DOHH2 (cell line): Measurements from ENCODE around the gene UNG.

Experiments used
- CTCF ChIP-seq: fragments of 200-600 bp; sonication (generic); IDR thresholded peaks from one replicate; pipeline ENCODE4 v1.5.1; 2014; ENCODE audit warnings: antibody characterized with exemption, mild to moderate bottlenecking, low read depth, low read length; ENCODE audit not compliant: poor library complexity, severe bottlenecking
- EZH2phosphoT487 ChIP-seq: fragments of 200-600 bp; sonication (generic); IDR thresholded peaks from 2 replicates; pipeline ENCODE4 v1.6.1; 2017; ENCODE audit warnings: borderline replicate concordance, mild to moderate bottlenecking, antibody characterized with exemption, low read length, moderate library complexity, mixed read lengths

DNA sequence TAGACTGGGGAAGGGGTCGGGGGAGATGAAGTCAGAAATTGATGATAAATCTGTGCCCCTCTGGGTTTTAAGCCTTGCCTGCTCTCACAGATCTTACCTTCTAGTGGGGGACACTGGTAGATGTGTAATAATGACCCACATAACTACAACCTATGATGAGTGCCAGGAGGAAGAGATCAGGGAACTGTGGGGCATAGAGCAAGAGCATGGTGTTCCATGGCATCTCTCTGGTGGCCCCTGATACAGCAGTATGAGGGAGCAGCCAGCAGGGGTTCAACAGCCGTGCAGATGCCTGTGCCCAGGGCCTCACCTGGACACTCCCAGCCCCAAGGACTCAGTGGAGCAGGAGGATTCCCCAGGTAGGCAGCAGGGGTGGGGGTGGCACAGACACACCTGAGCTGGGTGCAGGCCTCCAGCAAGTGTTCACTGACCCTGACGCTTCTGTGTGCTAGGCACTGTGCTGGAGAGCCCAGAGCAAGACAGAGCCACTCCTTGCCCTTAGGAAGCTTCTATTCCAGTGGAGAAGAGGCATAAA lies 24.0 kb downstream of the UNG start:
- no peak for TF ChIP-seq CTCF
- no peak for TF ChIP-seq EZH2phosphoT487
